ENCODE measurements around the gene CASKIN2. TPM values are rescaled to one million over a fixed set of nuclear protein-coding genes. Genes with fewer than 3 reads are reported as not detected.

CASKIN2 gene
- total and polyA plus RNA-seq, 2 of the 4 experiments (the other 2 are of a cell fraction), result 2.9 to 6.9 TPM

DNA sequence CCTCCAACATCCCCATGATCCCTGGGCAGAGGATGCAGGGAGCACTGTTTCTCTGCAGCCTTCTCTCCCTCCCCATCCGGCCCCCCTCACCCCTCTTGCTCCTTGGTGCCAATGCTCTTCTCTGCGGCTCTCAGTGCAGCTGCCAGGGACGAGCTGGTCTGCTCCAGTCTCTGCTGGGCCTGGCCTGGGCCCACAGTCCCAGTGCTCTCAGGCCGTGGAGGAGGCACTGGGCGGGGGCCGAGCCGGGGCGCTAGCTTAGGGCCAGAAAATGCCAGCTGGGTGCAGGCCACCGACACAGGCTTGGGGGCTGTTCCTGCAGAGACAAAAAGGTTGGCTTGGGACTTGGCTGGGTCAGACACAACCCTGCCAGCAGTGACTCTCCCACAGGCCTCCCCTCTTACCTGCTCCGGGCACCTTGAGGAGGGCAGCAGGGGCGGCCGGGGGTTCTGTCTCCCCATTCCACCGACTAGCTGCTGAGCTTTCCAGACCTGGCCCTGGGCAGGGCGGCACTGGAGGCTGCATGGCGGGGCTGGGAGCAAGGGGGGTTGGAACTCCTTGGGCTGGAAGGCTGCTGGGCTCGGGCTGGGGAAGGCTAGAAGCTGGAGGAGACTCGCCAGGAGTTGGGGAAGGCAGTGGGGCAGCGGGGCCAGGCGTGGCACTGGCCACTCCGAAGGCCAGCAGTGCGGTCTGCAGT lies 13.8 kb downstream of the CASKIN2 start:
- H3K18ac ChIP-seq (ENCODE audit: low read depth, low read length), result no peak overlapping the region
- no peaks in the 10 kb centered on the region for H3K79me1 ChIP-seq (ENCODE audit: low read depth in 1 of 2, low read length in 2 of 2)
- no peak overlapping the region for H4K8ac ChIP-seq (ENCODE audit: low read depth in 2 of 2, low read length in 2 of 2)
- H4K91ac ChIP-seq (ENCODE audit: insufficient read depth, low read depth, low read length), result no peak overlapping the region
- no peak overlapping the region for H2AK9ac ChIP-seq (replicated peaks; ENCODE audit: low read depth, low read length, poor library complexity)
- no peak overlapping the region for H2AK5ac ChIP-seq (ENCODE audit: low read depth, low read length)
- H3K14ac ChIP-seq (replicated peaks; ENCODE audit: low read depth, low read length), result no peak overlapping the region
- TF ChIP-seq MAZ (IDR thresholded peaks at IDR 0.05; ENCODE audit: borderline replicate concordance, low read depth, low read length) (no peak), FOS (IDR thresholded peaks at IDR 0.05; ENCODE audit: low read depth, low read length) (no peak), CHD1 (IDR thresholded peaks at IDR 0.05; ENCODE audit: low read depth, low read length) (no peak)
- TF ChIP-seq, protein P1, sequence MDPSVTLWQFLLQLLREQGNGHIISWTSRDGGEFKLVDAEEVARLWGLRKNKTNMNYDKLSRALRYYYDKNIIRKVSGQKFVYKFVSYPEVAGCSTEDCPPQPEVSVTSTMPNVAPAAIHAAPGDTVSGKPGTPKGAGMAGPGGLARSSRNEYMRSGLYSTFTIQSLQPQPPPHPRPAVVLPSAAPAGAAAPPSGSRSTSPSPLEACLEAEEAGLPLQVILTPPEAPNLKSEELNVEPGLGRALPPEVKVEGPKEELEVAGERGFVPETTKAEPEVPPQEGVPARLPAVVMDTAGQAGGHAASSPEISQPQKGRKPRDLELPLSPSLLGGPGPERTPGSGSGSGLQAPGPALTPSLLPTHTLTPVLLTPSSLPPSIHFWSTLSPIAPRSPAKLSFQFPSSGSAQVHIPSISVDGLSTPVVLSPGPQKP (IDR thresholded peaks at IDR 0.05; ENCODE audit: borderline replicate concordance, low read depth, low read length), result no peak
- H3K9me1 ChIP-seq (ENCODE audit: insufficient read depth, low read length), result no peaks in the 10 kb centered on the region
- no peak overlapping the region for H3K4me2 ChIP-seq (ENCODE audit: low read depth, low read length)
- H3K4me1 ChIP-seq (ENCODE audit: control insufficient read depth, insufficient read depth, low read length), result no peaks in the 10 kb centered on the region
- H3K4me3 ChIP-seq (ENCODE audit: insufficient read depth, low read depth, low read length), result no peak overlapping the region
- peaks cover 41% of the 10 kb centered on the region for H3K36me3 ChIP-seq (ENCODE audit: control insufficient read depth, insufficient read depth, low read length)
- no peak overlapping the region for H2BK5ac ChIP-seq (ENCODE audit: low read depth, low read length, poor library complexity, severe bottlenecking)
- dilution Hi-C loops (cut with HindIII; ENCODE audit: low sequenced_read_pairs, unreplicated experiment) (no loop called here), in situ Hi-C loops (cut with MboI; ENCODE audit: low sequenced_read_pairs) (no loop called here), intact Hi-C loops (cut with micrococcal nuclease) (no loop called here)
- H2BK15ac ChIP-seq (ENCODE audit: low read depth, low read length), result no peak overlapping the region
- no peak for DNase-seq
- H4K20me1 ChIP-seq (ENCODE audit: insufficient read depth, low read length), result no peaks in the 10 kb centered on the region
- no peaks in the 10 kb centered on the region for H3K27me3 ChIP-seq (ENCODE audit: control insufficient read depth, insufficient read depth, low read length)
- H2BK120ac ChIP-seq (ENCODE audit: low read depth, low read length), result no peak overlapping the region
- no peak overlapping the region for H3K27ac ChIP-seq (ENCODE audit: insufficient read depth, low read length)
- H3K23ac ChIP-seq (ENCODE audit: low read depth, low read length), result no peak overlapping the region
- H4K5ac ChIP-seq (ENCODE audit: low read depth, low read length), result no peak overlapping the region
- WGBS, 2 experiments (ENCODE audit: extremely low coverage in 2 of 2, insufficient read length in 1 of 2), result 90% methylated on average over 8 of the region's 21 CpGs; no CpG with 5 or more reads in 1 of the 2 experiments
- POLR2A ChIA-PET (ENCODE audit: unreplicated experiment), result no interaction called here
- CTCF ChIA-PET, result no interaction called here
- no TSS peak for BruUV-seq (replicated peaks)
- no peak overlapping the region for H2AFZ ChIP-seq (replicated peaks; ENCODE audit: low read length, poor library complexity)
- H2BK20ac ChIP-seq (ENCODE audit: low read depth, low read length), result no peak overlapping the region
- no peaks in the 10 kb centered on the region for H3K9me3 ChIP-seq (ENCODE audit: control insufficient read depth, insufficient read depth, low read length)
- no peak overlapping the region for H3K4ac ChIP-seq (ENCODE audit: low read depth, low read length)
- ATAC-seq (ENCODE audit: low read depth), result no peak
- no peak overlapping the region for H3K56ac ChIP-seq (ENCODE audit: extremely low read depth, insufficient read depth, low read length)
- no peak overlapping the region for H3K9ac ChIP-seq (ENCODE audit: low read depth, low read length)

Data from IMR-90 (cell line).